Stimulated activated CD4-positive, alpha-beta T cell treated with anti-CD3 and anti-CD28 coated beads, Interleukin-4, amount 100 ng/mL, for 24 hours (primary cell): ENCODE data around the gene MGLL.
A peak's percentile ranks its signal among the peaks of the same experiment; 100 is the strongest.
"Not testable (repeated sequence)": the region's sequence is repeated elsewhere in the genome, so short reads cannot be mapped to it uniquely, and the experiment has no call there.

Source experiments
- DNase-seq: peaks from one replicate; pipeline ENCODE4 v3.0.0-alpha.2; 2020

The MGLL gene

DNA sequence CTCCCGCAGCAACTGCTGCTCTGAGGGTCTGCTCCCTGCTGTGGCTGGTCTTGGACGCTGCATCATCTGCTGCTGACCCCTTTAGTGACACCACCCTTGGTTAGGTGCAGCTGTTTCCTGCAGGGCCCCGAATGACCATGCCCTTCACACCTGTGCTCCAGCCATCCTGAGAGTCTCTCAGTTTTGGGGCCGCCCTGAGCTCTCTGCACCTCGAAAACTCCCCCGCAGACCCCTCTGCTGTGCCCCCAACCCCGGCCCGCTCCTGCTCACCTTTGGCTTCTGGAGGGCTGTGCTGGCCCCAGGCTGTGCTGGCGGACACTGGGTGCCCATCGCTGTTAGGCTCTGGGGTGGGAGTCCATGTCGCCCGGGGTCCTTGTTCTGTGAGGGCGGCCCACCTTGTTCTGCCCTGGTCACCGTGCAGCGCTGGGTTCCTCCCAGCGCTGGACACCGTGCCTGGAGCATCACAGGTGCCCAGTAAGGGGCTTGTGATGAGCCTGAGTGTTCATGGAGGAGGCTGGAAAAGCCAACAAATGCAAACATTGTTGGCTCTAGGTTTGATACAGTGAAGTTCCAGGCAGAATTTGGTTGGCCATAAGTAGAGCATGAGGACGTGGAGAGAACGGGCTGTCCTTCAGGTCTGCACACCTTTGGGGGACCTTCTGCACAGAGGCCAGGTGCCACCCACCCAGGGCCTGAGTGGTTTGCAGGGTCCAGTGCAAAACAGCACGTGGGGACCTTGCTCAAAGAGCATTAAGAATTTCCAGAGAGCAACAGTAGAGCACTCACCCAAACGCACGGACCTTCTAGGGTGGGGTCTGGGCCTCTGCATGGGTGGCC, 137.2 kb downstream of the MGLL start:
- DNase-seq = no peak

DNA sequence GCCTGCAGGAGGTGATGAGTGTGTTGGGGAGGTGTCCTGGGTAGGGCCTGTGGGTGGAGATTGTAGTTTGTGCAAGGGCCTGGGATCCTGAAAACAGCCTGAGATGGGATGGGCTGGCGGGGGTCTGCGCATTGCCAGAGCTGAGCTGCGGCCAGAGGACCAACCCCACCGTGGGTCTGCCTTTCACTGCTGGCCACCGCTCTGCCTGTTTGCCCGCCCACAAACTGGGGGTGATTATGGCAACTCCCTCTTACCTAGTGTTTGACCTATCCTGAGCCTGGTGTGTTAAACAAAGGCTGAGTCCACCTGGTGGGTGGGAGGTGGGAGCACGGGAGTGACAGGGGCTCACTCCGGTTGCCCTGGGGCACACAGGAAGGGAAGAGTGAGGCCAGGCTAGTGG, 139.8 kb downstream of the MGLL start:
- no peak for DNase-seq

DNA sequence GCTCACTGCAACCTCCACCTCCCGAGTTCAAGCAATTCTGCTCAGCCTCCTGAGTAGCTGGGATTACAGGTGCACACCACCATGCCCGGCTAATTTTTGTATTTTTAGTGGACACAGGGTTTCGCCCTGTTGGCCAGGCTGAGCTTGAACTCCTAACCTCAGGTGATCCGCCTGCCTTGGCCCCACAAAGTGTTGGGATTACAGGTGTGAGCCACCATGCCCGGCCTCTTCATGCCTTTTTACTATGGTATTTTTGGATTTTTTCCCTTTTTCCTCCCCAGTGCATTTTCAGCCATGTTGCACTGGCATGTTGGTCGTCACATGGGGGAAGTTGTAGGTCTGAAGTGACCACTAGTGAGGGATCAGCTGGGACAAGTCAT, 140.2 kb downstream of the MGLL start:
- not testable (repeated sequence) for DNase-seq

DNA sequence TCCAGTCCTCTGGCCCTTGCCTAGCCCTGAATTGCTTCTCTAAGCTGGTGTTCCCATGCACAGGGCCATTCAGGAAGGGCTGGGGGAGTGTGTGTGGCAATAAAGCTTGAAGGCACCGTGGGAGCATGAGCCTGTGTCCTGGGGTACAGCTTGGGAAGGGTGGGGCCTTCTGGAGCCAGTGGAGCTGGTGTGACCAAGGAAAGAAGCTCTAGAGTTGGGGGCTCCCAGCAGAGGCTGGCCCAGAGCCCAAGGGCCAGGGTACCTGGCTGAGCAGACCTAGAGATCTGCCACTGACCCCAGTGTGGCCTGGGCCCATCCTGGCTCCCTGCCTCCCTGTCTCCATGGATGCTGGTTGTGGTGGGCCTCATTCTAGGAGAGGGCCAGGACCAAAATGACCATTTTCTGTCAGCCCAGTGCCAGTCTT, 141.5 kb downstream of the MGLL start:
- DNase-seq = no peak

DNA sequence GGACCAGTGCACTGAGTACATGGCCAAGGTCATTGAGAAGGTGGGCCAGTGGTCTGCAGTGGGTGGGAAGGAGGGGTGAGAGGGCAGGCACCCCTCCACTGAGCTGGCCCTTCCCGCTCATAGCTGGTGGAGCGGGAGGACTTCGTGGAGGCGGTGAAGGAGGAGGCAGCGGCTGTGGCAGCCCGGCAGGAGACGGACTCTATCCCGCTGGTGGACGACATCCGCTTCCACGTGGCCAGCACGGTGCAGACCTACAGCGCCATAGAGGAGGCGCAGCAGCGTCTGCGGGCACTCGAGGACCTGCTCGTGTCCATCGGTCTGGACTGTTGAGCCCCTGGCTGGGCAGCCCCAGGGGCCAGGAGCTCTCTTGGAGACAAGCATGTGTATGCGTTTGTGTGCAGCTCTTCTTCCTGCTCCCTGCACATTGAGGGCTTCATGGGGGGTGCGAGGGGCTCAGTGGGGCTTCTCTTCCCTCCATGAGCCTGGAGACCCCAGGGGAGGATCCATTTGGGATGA, 142.1 kb downstream of the MGLL start:
- no peak for DNase-seq

DNA sequence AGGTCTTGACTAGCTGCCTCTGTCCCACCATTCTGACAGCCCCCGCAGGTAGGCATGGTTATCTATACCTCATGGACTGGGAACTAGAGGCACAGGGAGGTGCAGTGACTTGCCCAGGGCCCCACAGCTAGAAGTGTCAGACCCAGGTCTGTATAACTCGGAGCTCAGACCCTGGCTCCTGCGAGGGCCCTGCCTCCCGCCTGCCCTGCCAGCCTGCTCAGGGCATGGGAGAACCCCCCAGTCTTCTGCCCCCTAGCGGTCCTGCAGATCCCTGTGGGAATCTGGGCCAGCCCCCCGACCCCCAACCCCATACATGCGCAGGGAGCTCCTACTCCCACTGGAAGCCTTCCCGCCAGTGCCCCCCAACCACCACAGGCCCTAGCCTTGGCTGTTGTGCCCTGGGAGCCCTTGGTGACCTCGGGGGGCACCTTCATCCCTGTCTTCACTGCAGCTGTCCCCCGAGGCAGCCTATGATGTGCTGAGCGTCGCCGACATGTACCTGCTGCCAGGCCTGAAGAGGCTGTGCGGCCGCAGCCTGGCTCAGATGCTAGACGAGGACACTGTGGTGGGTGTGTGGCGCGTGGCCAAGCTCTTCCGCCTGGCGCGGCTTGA, 142.7 kb downstream of the MGLL start:
- no peak for DNase-seq

DNA sequence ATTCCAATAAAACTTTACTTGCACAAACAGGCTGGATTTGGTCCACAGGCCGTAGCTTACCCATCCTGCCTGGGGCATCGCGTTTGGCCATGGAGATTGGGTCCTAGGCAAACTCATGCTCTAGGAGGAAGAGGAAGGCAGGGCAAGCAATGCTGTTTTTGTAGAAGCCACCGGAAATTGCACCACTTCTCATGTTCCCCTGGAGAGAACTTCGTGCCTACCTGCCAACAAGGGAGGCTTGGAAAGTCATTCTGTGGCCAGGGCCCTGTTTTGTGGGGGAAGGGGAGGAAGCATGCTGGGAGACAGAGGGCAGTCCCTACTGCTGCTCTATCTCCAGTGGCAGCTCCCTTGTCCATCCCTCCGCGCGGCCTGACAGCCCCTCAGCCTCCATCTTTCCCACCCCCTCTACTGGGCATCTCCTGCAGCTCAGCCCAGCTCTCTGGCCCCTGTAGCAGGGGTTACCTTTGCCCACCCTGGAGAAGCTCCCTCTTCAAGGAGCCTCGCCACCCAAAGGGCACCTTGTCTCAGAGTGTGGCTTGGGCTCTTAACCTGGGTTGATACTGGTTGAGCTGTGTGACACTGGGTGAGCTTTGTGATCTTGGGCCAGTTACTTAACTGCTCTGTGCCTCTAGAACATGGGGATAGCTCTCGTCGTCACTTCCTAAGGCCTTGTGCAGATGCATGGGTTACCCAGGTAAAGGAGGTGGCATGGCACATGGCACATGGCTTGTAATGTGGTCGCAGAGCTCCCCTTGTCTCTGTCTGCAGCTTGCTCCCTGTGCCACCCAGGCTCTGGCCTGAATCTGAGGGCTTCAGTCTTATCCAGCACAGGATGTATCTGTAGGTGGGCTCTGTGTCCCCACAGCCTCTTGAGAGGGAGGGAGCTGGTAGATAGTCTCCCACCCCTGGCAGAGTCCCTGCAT, 143.4 kb downstream of the MGLL start:
- DNase-seq = no peak

DNA sequence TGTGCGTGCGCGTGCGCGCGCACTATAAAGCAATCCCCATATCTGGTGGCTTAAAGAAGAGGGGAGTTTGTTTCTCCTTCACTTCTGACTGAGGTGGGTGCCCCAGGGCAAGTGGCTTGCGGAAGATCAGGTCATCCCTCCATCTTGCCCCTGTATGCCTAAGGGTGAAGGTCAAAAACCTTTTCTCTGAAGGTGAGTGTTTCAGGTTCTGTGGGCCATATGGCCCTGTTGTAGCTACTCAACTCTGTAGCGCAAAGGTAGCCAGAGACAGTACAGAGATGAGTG, 144.1 kb downstream of the MGLL start:
- DNase-seq = no peak

DNA sequence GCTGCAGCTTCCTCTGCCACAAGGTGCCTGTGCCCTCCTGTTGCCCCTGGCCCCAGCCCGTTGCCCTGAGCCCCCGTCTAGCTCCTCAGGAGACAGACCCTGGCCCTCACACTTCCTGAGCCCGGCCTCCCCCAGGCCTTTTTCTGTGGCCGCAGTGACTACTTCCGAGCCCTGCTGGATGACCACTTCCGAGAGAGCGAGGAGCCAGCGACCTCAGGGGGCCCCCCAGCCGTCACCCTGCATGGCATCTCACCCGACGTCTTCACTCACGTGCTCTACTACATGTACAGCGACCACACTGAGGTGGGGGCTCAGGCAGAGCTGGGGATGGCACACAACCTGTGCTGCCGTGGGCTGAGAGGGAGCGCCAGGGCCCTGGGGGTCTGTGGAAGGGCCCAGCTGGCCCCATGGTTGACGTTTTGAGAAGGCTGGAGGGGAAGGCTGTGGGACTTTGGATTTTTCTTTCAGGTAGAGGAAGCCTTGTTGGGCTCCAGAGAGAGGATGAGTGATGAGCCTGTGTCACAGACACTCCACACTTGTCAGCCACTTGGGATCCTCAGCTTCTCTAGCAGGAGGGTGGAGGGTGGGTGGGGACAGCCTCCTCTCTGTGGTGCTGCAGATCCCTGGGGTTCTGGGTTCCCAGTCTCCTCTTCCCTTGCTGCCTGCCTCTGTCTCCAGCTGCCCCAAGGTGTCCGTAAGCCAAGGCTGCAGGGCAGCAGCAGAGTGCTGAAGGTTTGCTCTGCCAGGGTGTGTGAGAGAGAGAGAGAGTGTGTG, 144.6 kb downstream of the MGLL start:
- DNase-seq = no peak

DNA sequence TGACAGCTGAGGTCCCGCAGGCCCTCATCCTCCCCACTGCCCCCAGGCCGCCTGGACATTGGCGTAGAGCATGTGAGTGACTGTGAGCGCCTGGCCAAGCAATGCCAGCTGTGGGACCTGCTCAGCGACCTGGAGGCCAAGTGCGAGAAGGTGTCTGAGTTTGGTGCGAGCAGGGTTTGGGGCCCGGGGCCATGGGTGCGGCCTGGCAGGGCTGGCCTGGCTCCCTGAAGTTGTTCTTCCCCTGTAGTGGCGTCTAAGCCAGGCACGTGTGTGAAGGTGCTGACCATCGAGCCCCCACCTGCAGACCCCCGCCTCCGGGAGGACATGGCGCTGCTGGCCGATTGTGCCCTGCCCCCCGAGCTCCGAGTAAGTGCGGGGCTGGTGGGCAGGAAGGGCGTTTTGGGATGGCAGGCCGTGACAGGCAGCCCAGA, 145.4 kb downstream of the MGLL start:
- DNase-seq = no peak

DNA sequence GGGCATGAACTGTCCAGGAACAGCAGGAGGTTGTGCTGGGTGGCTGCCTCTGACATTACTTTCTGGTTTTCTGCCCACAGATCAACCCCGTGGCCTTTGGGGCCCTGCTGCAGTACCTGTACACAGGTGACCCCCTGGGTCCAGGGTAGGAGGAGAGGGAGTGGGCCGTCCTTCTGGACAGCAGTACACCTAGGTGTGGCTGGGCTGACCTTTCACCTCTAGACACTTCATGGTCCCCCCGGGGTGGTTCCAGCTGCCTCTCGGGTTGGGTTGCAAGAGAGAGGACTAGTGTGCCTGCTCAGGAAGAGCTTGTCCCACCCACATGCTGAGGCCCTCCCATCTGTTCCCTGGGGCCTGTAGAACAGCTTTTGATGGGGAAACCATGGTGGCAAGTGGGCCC, 145.9 kb downstream of the MGLL start:
- no peak for DNase-seq

DNA sequence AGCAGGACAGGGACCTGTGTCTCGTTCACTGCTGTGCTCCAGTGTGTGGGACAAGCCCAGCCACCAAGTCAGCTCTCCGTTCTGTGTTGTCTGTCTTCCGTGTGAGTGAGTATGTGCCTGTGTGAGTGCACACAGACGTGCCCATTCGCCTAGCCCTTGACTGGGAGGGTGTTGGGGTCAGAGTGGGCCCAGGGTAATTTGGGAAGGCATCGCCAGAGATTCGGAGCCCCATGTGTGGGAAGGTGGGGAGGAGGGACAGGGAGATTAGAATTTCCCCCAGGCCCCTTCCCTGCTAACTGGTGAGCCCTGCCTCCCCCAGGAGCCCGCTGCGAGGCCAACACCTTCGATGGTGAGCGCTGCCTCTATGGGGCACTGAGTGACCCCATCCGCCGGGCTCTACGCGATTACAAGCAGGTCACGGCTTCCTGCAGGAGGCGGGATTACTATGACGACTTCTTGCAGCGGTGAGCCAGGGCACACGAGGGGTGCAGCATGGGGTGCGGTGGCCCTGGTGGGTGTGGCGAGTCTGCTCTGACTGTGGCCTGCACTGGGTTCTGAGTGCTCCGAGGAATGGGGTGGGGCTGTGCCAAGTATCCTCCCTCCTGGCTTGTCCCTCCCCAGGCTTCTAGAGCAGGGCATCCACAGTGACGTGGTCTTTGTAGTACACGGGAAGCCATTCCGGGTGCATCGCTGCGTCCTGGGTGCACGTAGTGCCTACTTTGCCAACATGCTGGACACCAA, 146.5 kb downstream of the MGLL start:
- no peak for DNase-seq

DNA sequence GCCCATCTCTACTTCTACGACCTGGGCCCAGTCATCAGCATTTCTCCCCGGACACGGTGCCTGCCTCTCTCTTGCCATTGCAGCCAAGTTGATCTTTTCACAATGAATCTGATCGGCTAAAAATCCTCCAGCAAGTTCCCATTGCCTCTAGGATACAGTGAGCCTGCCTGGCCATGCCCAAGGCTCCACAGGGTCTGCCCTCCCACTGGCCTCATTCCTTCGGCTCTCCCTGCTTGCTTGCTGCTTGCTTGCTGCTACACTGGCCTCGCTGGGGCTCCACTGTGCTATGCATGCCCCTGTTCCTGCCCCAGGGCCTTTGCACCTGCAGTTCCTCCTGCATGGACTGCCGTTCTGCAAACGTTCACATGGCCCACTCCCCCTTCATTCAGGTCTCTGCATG, 147.5 kb downstream of the MGLL start:
- no peak for DNase-seq

DNA sequence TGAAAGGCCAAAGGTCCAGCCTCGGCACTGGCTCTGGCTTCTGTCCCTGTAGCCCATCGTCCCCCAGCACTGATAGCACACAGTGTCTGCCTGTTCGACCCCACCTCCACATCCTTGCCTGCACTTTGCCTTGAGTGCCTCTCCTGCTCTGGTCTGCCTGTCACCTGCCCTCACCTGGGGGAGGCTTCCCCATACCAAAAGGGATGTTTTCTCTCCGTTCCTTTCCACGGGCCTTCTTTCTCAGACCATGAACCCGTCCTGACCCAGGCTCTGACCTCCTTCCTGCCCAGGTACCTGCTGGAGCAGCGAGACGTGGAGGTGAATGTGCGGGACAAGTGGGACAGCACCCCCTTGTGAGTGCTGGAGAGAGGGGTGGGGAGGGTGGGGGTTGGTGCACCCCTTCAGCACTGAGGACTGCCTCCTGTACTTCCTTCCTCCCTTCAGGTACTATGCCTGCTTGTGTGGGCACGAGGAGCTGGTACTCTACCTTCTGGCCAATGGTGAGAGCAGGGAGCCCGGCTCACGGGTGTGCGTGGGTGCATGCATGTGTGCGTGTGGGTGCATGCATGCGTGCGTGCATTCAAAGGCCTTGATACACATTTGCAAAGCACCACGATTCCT, 148.1 kb downstream of the MGLL start:
- no peak for DNase-seq

DNA sequence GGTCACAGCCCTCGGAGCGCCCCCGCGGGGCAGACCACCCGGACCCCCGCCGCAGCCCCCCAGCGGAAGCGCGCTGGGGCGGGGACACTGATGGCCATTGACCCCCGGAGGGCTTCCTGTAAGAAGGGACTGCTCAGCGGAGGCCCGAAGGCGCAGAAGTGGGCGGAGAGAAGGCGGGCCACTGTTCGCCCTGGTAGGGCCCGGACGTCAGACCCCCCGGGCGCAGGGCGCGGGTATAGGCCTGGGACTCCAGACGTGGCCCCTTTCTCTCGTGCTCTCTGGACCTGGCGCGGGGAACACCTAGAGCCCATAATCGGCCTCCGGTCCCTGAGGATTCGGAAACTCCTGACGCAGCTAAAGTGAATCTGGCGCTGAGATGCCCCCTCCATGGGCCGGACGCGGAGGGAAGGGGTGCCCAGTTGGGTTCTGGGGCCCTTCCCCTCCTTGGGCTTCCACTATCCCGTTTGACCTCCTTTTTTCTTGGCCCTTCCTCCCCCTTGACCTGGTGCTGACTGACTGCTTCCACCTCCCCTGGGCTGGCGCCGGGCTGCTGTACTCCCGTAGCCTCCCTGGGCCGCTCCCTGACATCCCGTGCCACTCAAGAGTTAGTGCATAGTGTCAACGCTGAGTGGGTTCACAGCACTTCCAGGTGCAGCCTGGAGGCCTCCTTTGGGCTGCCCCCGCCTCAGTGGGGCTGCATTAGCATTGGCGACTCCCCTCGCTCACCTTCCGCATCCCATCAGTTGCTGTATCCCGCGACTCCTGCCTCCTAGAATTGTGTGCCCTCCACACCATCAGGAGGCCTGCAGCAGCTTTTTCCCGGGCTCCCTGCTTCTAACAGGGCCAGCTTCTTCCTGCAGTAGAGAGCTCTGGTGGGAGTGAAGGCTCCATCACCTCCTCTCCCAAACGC, 148.9 kb downstream of the MGLL start:
- DNase-seq = peak; percentile 48

DNA sequence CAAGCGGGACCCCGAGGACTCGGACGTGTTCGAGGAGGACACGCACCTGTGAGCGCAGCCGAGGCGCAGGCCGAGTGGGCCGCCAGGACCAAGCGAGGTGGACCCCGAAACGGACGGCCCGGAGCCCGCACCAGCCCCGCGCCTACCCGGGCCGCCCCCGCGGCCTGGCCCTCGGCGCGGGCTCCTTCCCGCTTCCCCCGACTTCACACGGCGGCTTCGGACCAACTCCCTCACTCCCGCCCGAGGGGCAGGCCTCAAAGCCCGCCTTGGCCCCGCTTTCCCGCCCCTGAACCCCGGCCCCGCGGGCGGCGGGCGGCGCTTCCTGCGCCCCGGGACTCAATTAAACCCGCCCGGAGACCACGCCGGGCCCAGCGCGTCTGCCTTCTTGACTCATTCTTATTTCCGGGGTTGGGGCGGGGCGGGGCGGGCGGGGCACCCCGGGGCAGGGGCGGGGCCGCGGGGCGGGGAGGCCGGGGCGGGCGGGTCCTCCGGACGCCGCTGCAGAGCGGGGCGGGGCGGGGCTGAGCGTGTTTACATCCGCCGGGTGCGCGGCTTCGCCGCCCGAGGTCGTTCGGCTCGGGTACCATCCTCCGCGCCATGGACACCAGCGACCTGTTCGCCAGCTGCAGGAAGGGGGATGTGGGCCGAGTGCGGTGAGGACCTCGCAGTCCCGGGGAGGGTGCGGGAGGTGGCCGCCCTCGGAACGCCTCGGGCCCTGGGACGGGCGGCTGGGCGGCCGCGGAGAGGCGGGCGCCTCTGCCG, 149.7 kb downstream of the MGLL start, which contains the start of gene ABTB1:
TSS of gene ABTB1 (plus strand) at position 524 of the 762 bp plus-strand sequence. CDS start at position 598, 74 bp downstream.
- DNase-seq = peak; percentile 86

DNA sequence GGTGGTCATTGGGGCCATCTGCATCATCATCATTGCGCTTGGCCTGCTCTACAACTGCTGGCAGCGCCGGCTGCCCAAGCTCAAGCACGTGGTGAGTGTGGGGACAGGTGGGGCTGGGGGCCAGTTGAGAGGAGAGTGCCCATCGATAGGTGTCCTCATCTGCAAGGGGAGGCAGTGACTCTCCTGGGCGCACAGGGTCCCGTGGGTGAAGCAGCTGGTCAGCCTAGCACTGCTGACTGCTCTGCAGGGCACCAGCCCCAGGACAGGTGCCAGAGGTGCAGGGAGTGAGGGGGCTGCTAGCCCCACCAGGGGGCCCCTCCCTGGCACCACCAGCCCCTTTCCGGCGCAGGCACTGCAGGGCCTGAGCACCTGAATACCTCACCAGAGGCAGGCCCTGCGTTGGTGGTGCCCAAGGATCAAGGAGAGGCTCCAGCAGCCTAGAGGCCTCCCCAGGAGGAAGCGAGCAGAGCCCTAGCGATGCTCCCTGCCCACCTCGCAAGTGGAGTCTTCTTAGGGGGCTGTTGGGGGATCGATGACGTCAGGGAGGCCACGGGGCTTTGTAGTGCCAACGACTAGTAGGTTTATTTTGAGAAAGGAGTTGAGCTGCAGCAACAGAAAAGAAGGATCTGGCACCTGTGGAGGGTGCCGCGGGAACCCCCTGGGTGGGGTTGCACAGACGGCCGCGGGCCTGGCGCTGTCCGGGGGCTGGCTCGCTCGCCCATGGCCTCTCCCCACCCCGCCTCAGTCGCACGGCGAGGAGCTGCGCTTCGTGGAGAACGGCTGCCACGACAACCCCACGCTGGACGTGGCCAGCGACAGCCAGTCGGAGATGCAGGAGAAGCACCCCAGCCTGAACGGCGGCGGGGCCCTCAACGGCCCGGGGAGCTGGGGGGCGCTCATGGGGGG, 150.5 kb downstream of the MGLL start:
- peak; percentile 25 for DNase-seq
